BLaER1 treated with 17β-estradiol and CSF1 and Interleukin-3, amounts not matched to agents 10 nM and 100 nM (cell line): Measurements from ENCODE around the gene MOXD1.
A peak's percentile ranks its signal among the peaks of the same experiment; 100 is the strongest.
"Not testable (repeated sequence)": the region's sequence is repeated elsewhere in the genome, so short reads cannot be mapped to it uniquely, and the experiment has no call there.

Experiments
- H3K27ac ChIP-seq, 11 experiments: shearing (Covaris generic); formaldehyde crosslinking; 2 replicates each; pipeline ENCODE4 v1.8.1; 2022
- H3K27me3 ChIP-seq, 11 experiments: shearing (Covaris generic); formaldehyde crosslinking; 2 replicates each; pipeline ENCODE4 v1.8.1; 2022
- H3K36me3 ChIP-seq, 11 experiments: shearing (Covaris generic); formaldehyde crosslinking; 2 replicates each; pipeline ENCODE4 v1.8.1; 2022
- H3K4me1 ChIP-seq, 10 experiments: shearing (Covaris generic); formaldehyde crosslinking; 2 replicates each; pipeline ENCODE4 v1.8.1; 2022
- H3K4me2 ChIP-seq, 11 experiments: shearing (Covaris generic); formaldehyde crosslinking; 2 replicates each; pipeline ENCODE4 v1.8.1; 2022
- H3K4me3 ChIP-seq, 10 experiments: shearing (Covaris generic); formaldehyde crosslinking; 2 replicates each; pipeline ENCODE4 v1.8.1; 2022
- H3K9ac ChIP-seq, 11 experiments: shearing (Covaris generic); formaldehyde crosslinking; 2 replicates each; pipeline ENCODE4 v1.8.1; 2022
- H3K9me3 ChIP-seq, 11 experiments: shearing (Covaris generic); formaldehyde crosslinking; replicated peaks in 1 of 11; 2 replicates each; pipeline ENCODE4 v1.8.1; 2022
- H4K20me1 ChIP-seq, 11 experiments: shearing (Covaris generic); formaldehyde crosslinking; 2 replicates each; pipeline ENCODE4 v1.8.1; 2022
- Cebpa-rat ChIP-seq, 11 experiments: shearing (Covaris generic); IDR thresholded peaks; 2 replicates each; pipeline ENCODE4 v1.8.1; 2022

MOXD1 gene

GRCh38 chr6:132279592-132280139 is 121.6 kb downstream of the MOXD1 start:
- Histone ChIP-seq H3K27me3 (no peaks in the 10 kb centered on the region), H4K20me1 (no peaks in the 10 kb centered on the region), H3K4me3 (peak overlapping the region; percentile 39 to 64 (median 48); a peak in 13 of 20 replicates), H3K4me2 (peak overlapping the region; percentile 43 to 75 (median 62); a peak in 18 of 22 replicates), H3K9ac (peak overlapping the region in 6 of 11 experiments; percentile 39 to 66 (median 58); a peak in 9 of 22 replicates), H3K36me3 (no peaks in the 10 kb centered on the region), H3K27ac (no peak overlapping the region), H3K4me1 (peaks cover 0 to 9% (median 2%) of the 10 kb centered on the region in 10 experiments; a peak in 5 of 20 replicates), H3K9me3 (no peaks in the 10 kb centered on the region)
- no peak for TF ChIP-seq Cebpa-rat (IDR thresholded peaks at IDR 0.05)

DNA sequence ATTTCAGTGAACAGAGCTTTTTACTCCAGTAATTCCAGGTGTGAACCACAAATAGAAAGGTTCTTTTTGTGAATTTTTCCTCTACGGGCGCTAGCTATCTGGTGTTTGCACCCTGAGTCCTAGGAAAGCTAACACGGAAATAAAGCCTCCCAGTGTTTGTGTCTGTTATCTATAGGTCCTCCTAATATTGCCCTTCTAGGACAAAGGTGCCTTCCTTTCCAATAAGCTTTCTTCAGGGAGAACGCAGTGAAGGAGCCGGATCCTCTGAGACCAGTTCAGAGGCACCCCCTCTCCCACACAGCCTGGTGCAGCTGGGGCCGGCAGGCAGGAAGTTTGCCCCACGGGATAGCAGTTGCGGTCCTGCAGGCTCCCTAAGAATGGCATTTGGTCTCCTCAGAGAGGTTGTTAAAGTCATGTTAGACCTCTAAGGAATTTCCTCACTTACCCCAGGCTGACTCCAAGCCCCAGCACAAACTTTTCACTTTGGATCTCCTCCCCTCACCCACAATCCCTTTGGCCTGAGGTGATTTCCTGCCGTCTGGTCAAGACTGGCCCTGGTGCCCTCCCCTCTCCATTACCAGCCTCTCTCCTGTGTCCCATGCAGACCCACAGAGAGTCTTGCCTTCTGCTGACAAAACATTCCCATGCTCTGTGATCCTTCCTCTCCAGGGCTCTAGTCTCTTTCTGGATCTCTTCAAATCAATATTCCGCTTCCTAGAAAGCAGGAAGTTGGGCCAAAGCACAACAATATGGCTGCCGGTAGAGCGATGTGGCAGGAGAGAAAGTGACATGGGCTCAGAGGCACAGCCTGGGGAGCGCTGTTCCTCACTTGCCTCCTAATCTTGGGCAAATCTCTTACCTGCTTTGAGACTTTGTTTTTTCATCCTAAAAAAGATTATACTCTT is 126.0 kb downstream of the MOXD1 start:
- H3K9ac ChIP-seq, result no peak overlapping the region
- H3K4me2 ChIP-seq, result peak overlapping the region in 7 of 11 experiments; percentile 3 to 52 (median 37); a peak in 10 of 22 replicates
- H3K27ac ChIP-seq, result no peak overlapping the region
- no peak overlapping the region for H3K4me3 ChIP-seq
- no peak for TF ChIP-seq Cebpa-rat (IDR thresholded peaks at IDR 0.05)
- H4K20me1 ChIP-seq, result no peaks in the 10 kb centered on the region
- H3K4me1 ChIP-seq, result peaks cover 9 to 21% (median 14%) of the 10 kb centered on the region in 10 experiments; a peak in 18 of 20 replicates
- H3K9me3 ChIP-seq, result no peaks in the 10 kb centered on the region
- H3K27me3 ChIP-seq, result no peaks in the 10 kb centered on the region
- H3K36me3 ChIP-seq, result no peaks in the 10 kb centered on the region

DNA sequence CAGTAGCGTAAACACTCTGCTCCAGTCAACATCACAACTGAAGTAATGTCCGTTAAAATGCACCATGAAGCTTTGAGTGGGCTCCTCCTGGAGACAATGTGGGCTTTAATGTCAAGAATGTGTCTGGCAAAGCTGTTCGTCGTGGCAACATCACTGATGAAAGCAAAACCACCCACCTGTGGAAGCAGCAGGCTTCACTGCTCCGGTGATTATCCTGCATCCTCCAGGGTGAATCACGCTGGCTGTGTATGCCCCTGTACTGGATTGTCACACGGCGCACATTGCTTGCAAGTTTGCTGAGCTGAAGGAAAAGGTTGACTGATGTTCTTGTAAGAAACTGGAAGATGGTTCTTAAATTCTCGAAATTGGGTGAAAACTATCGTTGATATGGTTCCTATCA is 128.5 kb downstream of the MOXD1 start:
- H3K9me3 ChIP-seq, result no peaks in the 10 kb centered on the region
- TF ChIP-seq Cebpa-rat (IDR thresholded peaks at IDR 0.05), result no peak
- H3K27ac ChIP-seq, result no peak overlapping the region
- no peak overlapping the region; a peak in 1 of 22 replicates for H3K4me2 ChIP-seq
- H3K36me3 ChIP-seq, result no peaks in the 10 kb centered on the region
- peaks cover 17 to 44% (median 28%) of the 10 kb centered on the region in 10 experiments; a peak in 19 of 20 replicates for H3K4me1 ChIP-seq
- no peaks in the 10 kb centered on the region for H4K20me1 ChIP-seq
- H3K4me3 ChIP-seq, result no peak overlapping the region
- no peak overlapping the region for H3K9ac ChIP-seq
- no peaks in the 10 kb centered on the region for H3K27me3 ChIP-seq

DNA sequence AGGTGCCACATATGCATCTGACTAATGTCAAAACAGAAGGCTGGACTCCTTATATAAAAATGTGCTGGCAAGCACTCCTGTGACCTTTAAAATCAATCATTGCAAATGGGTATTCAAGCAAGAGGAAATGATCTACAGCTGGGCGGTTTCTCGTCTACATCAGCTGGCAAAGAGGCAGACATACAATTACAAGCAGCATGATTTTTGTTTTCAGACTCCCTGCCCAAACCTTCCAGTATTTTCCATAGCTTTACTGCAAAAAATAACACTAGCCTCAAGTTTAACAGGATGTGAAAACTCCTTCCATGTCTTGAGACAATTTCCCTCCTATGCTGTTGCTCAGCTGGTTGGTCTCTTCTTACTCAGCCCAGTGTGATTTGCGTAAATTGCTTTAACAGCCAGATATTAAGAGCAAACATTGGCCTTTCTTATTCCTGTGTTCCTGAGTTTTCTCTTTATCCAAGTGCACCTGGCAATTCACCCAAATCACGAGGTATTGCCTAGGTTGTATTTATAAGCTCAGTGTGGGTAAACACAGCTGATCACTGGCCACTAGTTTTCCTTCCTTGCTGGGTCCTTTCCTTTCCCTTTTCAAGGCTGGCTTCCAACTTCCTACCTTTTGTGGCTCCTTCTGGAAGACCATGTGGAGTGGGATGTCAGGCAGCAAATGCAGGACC is 130.4 kb downstream of the MOXD1 start:
- H3K4me1 ChIP-seq, result peaks cover 22 to 60% (median 37%) of the 10 kb centered on the region in 10 experiments
- no peak overlapping the region for H3K4me3 ChIP-seq
- H3K27ac ChIP-seq, result no peak overlapping the region

DNA sequence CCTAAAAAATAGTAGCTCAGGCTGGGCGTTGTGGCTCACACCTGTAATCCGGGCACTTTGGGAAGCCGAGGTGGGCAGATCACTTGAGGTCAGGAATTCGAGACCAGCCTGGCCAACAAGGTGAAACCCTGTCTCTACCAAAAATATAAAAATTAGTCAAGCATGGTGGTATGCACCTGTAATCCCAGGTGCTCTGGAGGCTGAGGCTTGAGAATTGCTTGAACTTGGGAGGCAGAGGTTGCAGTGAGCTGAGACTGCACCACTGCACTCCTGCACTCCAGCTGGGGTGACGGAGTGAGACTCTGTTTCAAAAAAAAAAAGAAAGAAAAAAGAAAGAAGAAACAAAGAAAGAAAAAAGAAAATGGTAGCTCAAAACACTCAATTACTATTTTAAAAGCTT is 132.6 kb downstream of the MOXD1 start:
- Histone ChIP-seq H3K4me2 (peak overlapping the region; percentile 34 to 81 (median 64); a peak in 18 of 22 replicates), H3K4me1 (peaks cover 22 to 53% (median 35%) of the 10 kb centered on the region in 10 experiments)
- not testable (repeated sequence) for H3K4me3 ChIP-seq, H3K9ac ChIP-seq, H3K27ac ChIP-seq, H3K9me3 ChIP-seq, H3K36me3 ChIP-seq, H3K27me3 ChIP-seq, H4K20me1 ChIP-seq

More for the DNA sequence above, 130.4 kb downstream of the MOXD1 start:
- no peak overlapping the region for H3K9ac ChIP-seq
- no peaks in the 10 kb centered on the region for H3K9me3 ChIP-seq
- H3K27me3 ChIP-seq, result no peaks in the 10 kb centered on the region
- peak overlapping the region; percentile 4 to 62 (median 35); a peak in 18 of 22 replicates for H3K4me2 ChIP-seq
- H3K36me3 ChIP-seq, result no peaks in the 10 kb centered on the region
- no peak for TF ChIP-seq Cebpa-rat (IDR thresholded peaks at IDR 0.05)
- no peaks in the 10 kb centered on the region for H4K20me1 ChIP-seq

DNA sequence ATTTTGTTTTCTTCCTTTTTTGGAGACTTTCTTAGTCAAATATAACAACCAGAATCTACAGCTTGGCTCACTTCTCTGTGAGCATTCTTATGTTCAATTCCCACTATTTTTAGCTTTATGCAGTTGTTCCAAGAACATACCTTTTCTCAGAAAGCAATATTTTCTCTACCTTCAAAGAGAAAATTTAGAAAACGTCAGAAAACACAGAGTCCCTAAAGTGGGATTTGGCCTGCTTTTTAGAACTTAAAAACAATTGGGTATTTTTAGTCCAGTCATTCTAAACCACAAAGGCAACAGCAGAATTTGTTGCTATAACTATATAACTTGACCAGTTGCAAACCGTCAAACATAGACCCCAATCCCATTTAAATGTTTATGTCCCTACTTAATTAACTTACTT is 133.1 kb downstream of the MOXD1 start:
- no peaks in the 10 kb centered on the region for H4K20me1 ChIP-seq
- H3K4me1 ChIP-seq, result peaks cover 22 to 53% (median 35%) of the 10 kb centered on the region in 10 experiments
- no peaks in the 10 kb centered on the region for H3K9me3 ChIP-seq
- H3K4me3 ChIP-seq, result peak overlapping the region in 1 of 10 experiments; percentile 17; a peak in 1 of 20 replicates
- TF ChIP-seq Cebpa-rat (IDR thresholded peaks at IDR 0.05), result no peak
- peak overlapping the region in 5 of 11 experiments; percentile 3 to 53 (median 17); a peak in 6 of 22 replicates for H3K27ac ChIP-seq
- H3K36me3 ChIP-seq, result no peaks in the 10 kb centered on the region
- peak overlapping the region; percentile 34 to 81 (median 64); a peak in 20 of 22 replicates for H3K4me2 ChIP-seq
- no peaks in the 10 kb centered on the region for H3K27me3 ChIP-seq
- H3K9ac ChIP-seq, result no peak overlapping the region

DNA sequence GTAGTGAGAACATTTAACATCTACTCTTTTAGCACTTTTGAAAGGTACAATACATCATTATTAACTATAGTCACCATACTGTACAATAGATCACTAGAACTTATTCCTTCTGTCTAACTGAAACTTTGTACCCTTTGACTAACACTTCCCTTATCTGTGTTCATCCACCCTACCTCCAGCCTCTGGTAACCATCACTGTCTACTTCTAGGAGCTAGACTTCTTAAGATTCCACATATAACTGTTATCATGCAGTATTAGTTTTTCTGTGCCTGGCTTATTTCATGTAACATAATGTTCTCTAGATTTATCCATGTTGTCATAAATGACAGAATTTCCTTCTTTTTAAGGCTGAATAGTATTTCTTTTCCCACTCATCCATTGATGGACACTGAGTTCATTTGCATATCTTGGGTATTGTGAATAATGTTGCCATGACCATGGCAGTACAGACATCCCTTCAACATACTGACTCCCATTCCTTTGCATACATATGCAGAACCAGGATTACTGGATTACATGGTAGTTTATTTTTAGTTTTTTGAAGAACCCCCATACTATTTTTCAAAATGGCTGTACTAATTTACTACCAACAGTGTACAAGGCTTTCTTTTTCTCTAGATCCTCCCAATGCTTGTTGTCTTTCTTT is 135.7 kb downstream of the MOXD1 start:
- H3K4me1 ChIP-seq, result peaks cover 14 to 44% (median 25%) of the 10 kb centered on the region in 10 experiments
- H3K27ac ChIP-seq, result no peak overlapping the region
- H3K4me3 ChIP-seq, result no peak overlapping the region
- no peaks in the 10 kb centered on the region for H3K27me3 ChIP-seq
- H3K36me3 ChIP-seq, result no peaks in the 10 kb centered on the region
- no peak overlapping the region for H3K9ac ChIP-seq
- no peak overlapping the region for H3K4me2 ChIP-seq
- H4K20me1 ChIP-seq, result no peaks in the 10 kb centered on the region
- TF ChIP-seq Cebpa-rat (IDR thresholded peaks at IDR 0.05), result no peak
- H3K9me3 ChIP-seq, result no peaks in the 10 kb centered on the region

DNA sequence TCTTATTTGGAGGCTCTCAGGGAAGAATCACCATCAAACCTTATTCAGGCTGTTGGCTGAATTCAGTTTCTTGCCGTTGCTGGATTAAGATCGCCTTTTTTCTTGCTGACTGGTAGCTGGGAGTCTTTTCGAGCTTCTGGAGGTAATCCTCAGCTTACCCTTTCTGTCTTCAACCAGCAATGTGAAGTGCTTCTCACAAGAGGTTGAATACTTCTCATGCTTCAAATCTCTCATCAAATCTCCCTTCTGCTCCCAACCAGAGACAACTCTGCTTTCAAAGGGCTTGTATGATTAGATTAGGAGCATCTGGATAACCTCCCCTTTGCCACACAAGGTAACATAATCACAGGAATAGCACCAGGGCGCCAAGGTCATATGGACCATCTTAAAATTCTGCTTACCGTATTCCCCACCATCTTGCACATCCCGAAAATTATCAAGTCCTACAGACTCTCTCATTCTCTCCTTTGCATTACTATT is 137.2 kb downstream of the MOXD1 start:
- Histone ChIP-seq H3K4me1 (peaks cover 14 to 29% (median 20%) of the 10 kb centered on the region in 10 experiments), H3K9me3 (no peaks in the 10 kb centered on the region), H3K4me2 (no peak overlapping the region), H3K4me3 (no peak overlapping the region), H3K36me3 (no peaks in the 10 kb centered on the region), H3K27me3 (no peaks in the 10 kb centered on the region), H3K27ac (no peak overlapping the region), H3K9ac (no peak overlapping the region), H4K20me1 (no peaks in the 10 kb centered on the region)
- TF ChIP-seq Cebpa-rat (IDR thresholded peaks at IDR 0.05), result no peak
